GM04504 (cell line): ENCODE measurements around the gene RAPH1.

Experiments used
- DNase-seq: peaks from one replicate; pipeline ENCODE4 v3.0.0-alpha.2; 2012; ENCODE audit warnings: low read depth

RAPH1 gene

GRCh38 chr2:203535078-203535783, at the start of gene RAPH1:
Gene RAPH1 (minus strand): TSS chr2:203535301. CDS start chr2:203495353, 39,948 bp downstream.
- DNase-seq: peak; percentile 56

GRCh38 chr2:203584784-203585183, 49.7 kb upstream of the RAPH1 start:
- DNase-seq: no peak

- no peak for DNase-seq
These were observed 48.6 kb upstream of the RAPH1 start for GRCh38 chr2:203583701-203584100.

GRCh38 chr2:203583084-203583695, 48.1 kb upstream of the RAPH1 start:
- no peak for DNase-seq

- DNase-seq: no peak
These were observed 47.4 kb upstream of the RAPH1 start for GRCh38 chr2:203582468-203582867.

GRCh38 chr2:203580844-203581243, 45.7 kb upstream of the RAPH1 start:
- DNase-seq: no peak

- no peak for DNase-seq
These were observed 44.6 kb upstream of the RAPH1 start for GRCh38 chr2:203579730-203580129.

GRCh38 chr2:203578759-203579643, 43.9 kb upstream of the RAPH1 start:
- DNase-seq: no peak

- no peak for DNase-seq
These were observed 39.7 kb upstream of the RAPH1 start for GRCh38 chr2:203574824-203575223.

- no peak for DNase-seq
These were observed 37.2 kb upstream of the RAPH1 start for GRCh38 chr2:203572316-203572715.

- DNase-seq: no peak
These were observed 34.7 kb upstream of the RAPH1 start for GRCh38 chr2:203569677-203570316.

GRCh38 chr2:203567691-203568090, 32.6 kb upstream of the RAPH1 start:
- no peak for DNase-seq

- no peak for DNase-seq
These were observed 31.1 kb upstream of the RAPH1 start for GRCh38 chr2:203566161-203566560.

GRCh38 chr2:203565076-203565475, 30.0 kb upstream of the RAPH1 start:
- no peak for DNase-seq

GRCh38 chr2:203562268-203562667, 27.2 kb upstream of the RAPH1 start:
- DNase-seq: no peak

GRCh38 chr2:203559641-203560040, 24.5 kb upstream of the RAPH1 start:
- DNase-seq: no peak

GRCh38 chr2:203553784-203554183, 18.7 kb upstream of the RAPH1 start:
- no peak for DNase-seq

- no peak for DNase-seq
These were observed 16.7 kb upstream of the RAPH1 start for GRCh38 chr2:203551778-203552177.

GRCh38 chr2:203550266-203550665, 15.2 kb upstream of the RAPH1 start:
- DNase-seq: no peak

GRCh38 chr2:203549406-203549805, 14.3 kb upstream of the RAPH1 start:
- no peak for DNase-seq

- no peak for DNase-seq
These were observed 13.8 kb upstream of the RAPH1 start for GRCh38 chr2:203548887-203549286.

GRCh38 chr2:203547356-203547755, 12.3 kb upstream of the RAPH1 start:
- no peak for DNase-seq
